GM12878 (cell line): ENCODE measurements around the gene NPBWR2. TPM values are rescaled to one million over a fixed set of nuclear protein-coding genes. Genes with fewer than 3 reads are reported as not detected.

Source experiments
- ATAC-seq: fragments of 200-7000 bp; cut with Tn5 transposase; 3 replicates; pipeline ENCODE4 v1.9.1; 2020; ENCODE audit warnings: mild to moderate bottlenecking, moderate library complexity
- BruUV-seq: library from RNA; stranded (reverse); fragments of 400-500 nt; replicated peaks from 2 replicates; lab custom pipeline; 2021; lab: Mats Ljungman, UMichigan
- CTCF ChIA-PET: fragments of 300-600 bp; sonication (Branson Sonifier 250); formaldehyde crosslinking; extraction: SDS; loops from one replicate; lab custom pipeline; 2021; ENCODE audit warnings: inconsistent platforms; lab: Yijun Ruan, JAX
- POLR2A ChIA-PET: fragments of 350-600 bp; formaldehyde crosslinking; extraction: SDS; loops from one replicate; lab custom pipeline; 2021; ENCODE audit warnings: inconsistent platforms; lab: Charles Lee
- RAD21 ChIA-PET: fragments of 300-600 bp; sonication (Branson Sonifier 250); formaldehyde crosslinking; loops from one replicate; lab custom pipeline; 2023; ENCODE audit warnings: antibody characterized with exemption; ENCODE audit not compliant: unreplicated experiment; lab: Charles Lee
- SMC1A ChIA-PET: fragments of 300-600 bp; sonication (Branson Sonifier 250); formaldehyde crosslinking; loops from one replicate; lab custom pipeline; 2023; ENCODE audit not compliant: unreplicated experiment, uncharacterized antibody; lab: Charles Lee
- DNase-seq: peaks from one replicate; pipeline ENCODE4 v3.0.0-alpha.2; 2011; ENCODE audit warnings: low read depth, low spot score
- FAIRE-seq: peaks from 3 replicates; lab custom pipeline; 2011; peaks lifted over from hg19 to GRCh38; lab: Jason Lieb, UNC
- H2AFZ ChIP-seq: 2 replicates; pipeline ENCODE4 v1.6.0; 2011; ENCODE audit warnings: low read depth, low read length, control low read depth; ENCODE audit not compliant: control insufficient read depth
- H3K27ac ChIP-seq: 2 replicates; pipeline ENCODE4 v1.5.1; 2011; ENCODE audit warnings: control low read depth; ENCODE audit not compliant: control insufficient read depth, insufficient read depth
- H3K27me3 ChIP-seq, 2 experiments: replicated peaks in 1 of 2; 2 replicates each; pipeline versions ENCODE4 v1.6.0 to v1.6.1; 2011; ENCODE audit warnings: low read length in 1 of 2; ENCODE audit not compliant: control insufficient read depth in 2 of 2, insufficient read depth in 2 of 2
- H3K36me3 ChIP-seq, 2 experiments: 2 replicates each; pipeline ENCODE4 v1.5.1; 2011; ENCODE audit warnings: low read length in 1 of 2; ENCODE audit not compliant: control insufficient read depth in 2 of 2, insufficient read depth in 2 of 2
- H3K4me1 ChIP-seq: 2 replicates; pipeline ENCODE4 v1.6.1; 2011; ENCODE audit warnings: mild to moderate bottlenecking, low read length, moderate library complexity, mixed read lengths; ENCODE audit not compliant: control insufficient read depth, insufficient read depth
- H3K4me2 ChIP-seq: 2 replicates; pipeline ENCODE4 v1.6.0; 2011; ENCODE audit warnings: control low read depth; ENCODE audit not compliant: control insufficient read depth, insufficient read depth
- H3K4me3 ChIP-seq: fragments of 200-600 bp; sonication (generic); 2 replicates; pipeline ENCODE4 v1.5.1; 2016
- H3K79me2 ChIP-seq: 2 replicates; pipeline ENCODE4 v1.6.0; 2011; ENCODE audit warnings: low read length; ENCODE audit not compliant: control insufficient read depth, insufficient read depth
- H3K9ac ChIP-seq: 2 replicates; pipeline ENCODE4 v1.8.0; 2011; ENCODE audit warnings: low read length, control low read depth, mixed read lengths; ENCODE audit not compliant: control insufficient read depth, insufficient read depth
- H3K9me3 ChIP-seq: replicated peaks from 3 replicates; pipeline ENCODE4 v1.5.1; 2011; ENCODE audit warnings: mild to moderate bottlenecking, low read length; ENCODE audit not compliant: control insufficient read depth, insufficient read depth
- H4K20me1 ChIP-seq: 2 replicates; pipeline ENCODE4 v1.6.0; 2011; ENCODE audit not compliant: control insufficient read depth, insufficient read depth
- CBX3 ChIP-seq: fragments of 200-600 bp; sonication (generic); IDR thresholded peaks from 2 replicates; pipeline ENCODE4 v1.6.1; 2016; ENCODE audit warnings: low read depth, borderline replicate concordance
- CEBPB ChIP-seq, 2 experiments: fragments of 150-350 bp in 1 of 2; IDR thresholded peaks; 2 replicates each; pipeline ENCODE4 v1.6.1; 2012 to 2014; ENCODE audit warnings: low read depth in 2 of 2, low read length in 2 of 2, borderline replicate concordance in 1 of 2, inconsistent platforms in 1 of 2
- MTA3 ChIP-seq: IDR thresholded peaks from 2 replicates; pipeline ENCODE4 v1.6.1; 2012; ENCODE audit warnings: low read length, inconsistent platforms, borderline replicate concordance
- NFIC ChIP-seq: IDR thresholded peaks from 2 replicates; pipeline ENCODE4 v1.6.1; 2012; ENCODE audit warnings: low read depth, mild to moderate bottlenecking, inconsistent platforms, low read length, moderate library complexity
- PAX5 ChIP-seq: IDR thresholded peaks from 2 replicates; pipeline ENCODE4 v1.6.1; 2011; ENCODE audit warnings: low read depth, low read length, borderline replicate concordance
- PML ChIP-seq: IDR thresholded peaks from 2 replicates; pipeline ENCODE4 v1.6.1; 2012; ENCODE audit warnings: low read length, inconsistent platforms
- POLR2AphosphoS2 ChIP-seq: IDR thresholded peaks from 2 replicates; pipeline ENCODE4 v1.6.1; 2011; ENCODE audit warnings: low read depth, mild to moderate bottlenecking, low read length, improper control_type of control experiment, moderate library complexity
- SUZ12 ChIP-seq: fragments of 200-600 bp; sonication (generic); IDR thresholded peaks from one replicate; pipeline ENCODE4 v1.6.1; 2018; ENCODE audit warnings: antibody characterized with exemption, mild to moderate bottlenecking; ENCODE audit not compliant: unreplicated experiment
- TCF12 ChIP-seq: IDR thresholded peaks from 2 replicates; pipeline ENCODE4 v1.6.1; 2011; ENCODE audit warnings: low read depth, mild to moderate bottlenecking, low read length
- TCF3 ChIP-seq: IDR thresholded peaks from 2 replicates; pipeline ENCODE4 v1.6.1; 2012; ENCODE audit warnings: low read depth, mild to moderate bottlenecking, low read length, borderline replicate concordance; ENCODE audit not compliant: insufficient read depth
- ZBED1 ChIP-seq: IDR thresholded peaks from 2 replicates; pipeline ENCODE4 v1.6.1; 2016; ENCODE audit warnings: borderline replicate concordance
- WGBS: methylation state at CpG from one replicate; pipeline ENCODE4 v1.1.6; 2016; ENCODE audit warnings: low lambda C conversion rate; ENCODE audit not compliant: insufficient replicate concordance, insufficient coverage; ENCODE audit errors: missing lambda C conversion rate; 5-methylcytosine and 5-hydroxymethylcytosine counted together
- in situ Hi-C: fragments of 300-500 bp; cut with MboI; formaldehyde crosslinking; loops from 9 replicates; pipeline ENCODE4 v1.14.3; 2018; ENCODE audit warnings: mixed read lengths
- intact Hi-C: fragments of 100-400 bp; cut with micrococcal nuclease; formaldehyde crosslinking; loops from one replicate; pipeline ENCODE4 v1.14.2; 2022; ENCODE audit not compliant: unreplicated experiment
- polyA plus RNA-seq, 11 experiments: library from polyadenylated mRNA; depleted of rRNA in 4 of 11; unstranded in 6 of 11; stranded (reverse) in 5 of 11; fragments of >200 nt; fragmentation: Nextera tagmentation in 4 of 11; fragmentation: Illumina TruSeq in 1 of 11; extraction: Ambion mirVana in 4 of 11; extraction: Trizol in 1 of 11; gene quantifications; 1 replicate in 1 of 11; 2 replicates in 10 of 11; pipeline versions ENCODE4 v1.2.1 to v1.2.3, GENCODE V29; 2011 to 2016; ENCODE audit warnings: inconsistent platforms in 2 of 11, missing spikeins in 2 of 11, low read depth in 1 of 11
- total RNA-seq, 4 experiments: library from RNA; depleted of rRNA in 3 of 4; stranded (reverse); fragments of >200 nt in 3 of 4; fragmentation: Illumina TruSeq in 1 of 4; extraction: Trizol in 1 of 4; gene quantifications; 2 replicates each; pipeline versions ENCODE4 v1.2.1 to v1.2.3, GENCODE V29; 2013 to 2021
- TF ChIP-seq, protein P1 (sequence below): fragments of 450-650 bp; conservative IDR thresholded peaks from 2 replicates; pipeline ENCODE4 v1.6.1; 2017; ENCODE audit warnings: mild to moderate bottlenecking, moderate library complexity
- TF ChIP-seq, protein P2 (sequence below): fragments of 450-650 bp; formaldehyde crosslinking; IDR thresholded peaks from 2 replicates; pipeline ENCODE4 v1.4.0; 2020; ENCODE audit warnings: mild to moderate bottlenecking, moderate library complexity
- TF ChIP-seq, protein P3 (sequence below): IDR thresholded peaks from 2 replicates; pipeline ENCODE4 v1.6.1; 2012; ENCODE audit warnings: low read length, inconsistent platforms
- TF ChIP-seq, protein P4 (sequence below): IDR thresholded peaks from 2 replicates; pipeline ENCODE4 v1.6.1; 2011; ENCODE audit warnings: borderline replicate concordance, low read depth, mild to moderate bottlenecking, moderate library complexity, mixed read lengths, low read length; ENCODE audit not compliant: insufficient read depth; ENCODE audit errors: extremely low read length

NPBWR2 gene
- total and polyA plus RNA-seq, 10 of the 15 experiments (the other 5 are each of a cell fraction or from before 2014, with no cell fraction given) = not detected

GRCh38 chr20:64138276-64138815 is 31.0 kb upstream of the NPBWR2 start:
- FAIRE-seq = no peak
- H4K20me1 ChIP-seq = no peaks in the 10 kb centered on the region
- no peak overlapping the region for H3K9ac ChIP-seq
- H3K27me3 ChIP-seq = peaks cover 1 to 4% of the 10 kb centered on the region in 2 experiments
- no peaks in the 10 kb centered on the region for H3K36me3 ChIP-seq
- H2AFZ ChIP-seq = no peak overlapping the region
- H3K4me3 ChIP-seq = no peak overlapping the region
- H3K9me3 ChIP-seq = no peaks in the 10 kb centered on the region
- 68% methylated on average over 18 of the region's 18 CpGs for WGBS
- no peaks in the 10 kb centered on the region for H3K79me2 ChIP-seq
- H3K4me2 ChIP-seq = no peak overlapping the region
- in situ Hi-C loops = no loop called here
- SMC1A ChIA-PET = interaction anchor here (0.5 to 1.2 kb wide), 2 partner anchors 17 to 157 kb away, joined by 3 read pairs; partner anchors contain the start of gene PRPF6
- ATAC-seq = no peak
- POLR2A ChIA-PET = interaction anchor here (0.6 kb wide), 1 partner anchor 1836 kb away, joined by 3 read pairs; the partner anchor contains the start of gene ADRM1
- no peak overlapping the region for H3K27ac ChIP-seq
- DNase-seq = no peak
- RAD21 ChIA-PET = interaction anchor here (0.5 kb wide), 1 partner anchor 347 kb away, joined by 3 read pairs; no protein-coding TSS in a partner anchor
- CTCF ChIA-PET = interaction anchor here (1.0 kb wide), 1 partner anchor 55 kb away, joined by 3 read pairs; no protein-coding TSS in a partner anchor
- no TSS peak for BruUV-seq
- intact Hi-C loops = no loop called here
- TF ChIP-seq PML (no peak), TCF3 (no peak), NFIC (no peak), CEBPB (IDR thresholded peaks at IDR 0.05; ENCODE audit: borderline replicate concordance in 1 of 2, low read depth in 2 of 2, low read length in 2 of 2) (no peak), MTA3 (no peak), PAX5 (no peak), TCF12 (no peak), ZBED1 (no peak), SUZ12 (no peak), CBX3 (no peak), POLR2AphosphoS2 (no peak)
- TF ChIP-seq, protein P1, sequence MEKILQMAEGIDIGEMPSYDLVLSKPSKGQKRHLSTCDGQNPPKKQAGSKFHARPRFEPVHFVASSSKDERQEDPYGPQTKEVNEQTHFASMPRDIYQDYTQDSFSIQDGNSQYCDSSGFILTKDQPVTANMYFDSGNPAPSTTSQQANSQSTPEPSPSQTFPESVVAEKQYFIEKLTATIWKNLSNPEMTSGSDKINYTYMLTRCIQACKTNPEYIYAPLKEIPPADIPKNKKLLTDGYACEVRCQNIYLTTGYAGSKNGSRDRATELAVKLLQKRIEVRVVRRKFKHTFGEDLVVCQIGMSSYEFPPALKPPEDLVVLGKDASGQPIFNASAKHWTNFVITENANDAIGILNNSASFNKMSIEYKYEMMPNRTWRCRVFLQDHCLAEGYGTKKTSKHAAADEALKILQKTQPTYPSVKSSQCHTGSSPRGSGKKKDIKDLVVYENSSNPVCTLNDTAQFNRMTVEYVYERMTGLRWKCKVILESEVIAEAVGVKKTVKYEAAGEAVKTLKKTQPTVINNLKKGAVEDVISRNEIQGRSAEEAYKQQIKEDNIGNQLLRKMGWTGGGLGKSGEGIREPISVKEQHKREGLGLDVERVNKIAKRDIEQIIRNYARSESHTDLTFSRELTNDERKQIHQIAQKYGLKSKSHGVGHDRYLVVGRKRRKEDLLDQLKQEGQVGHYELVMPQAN = no peak
- TF ChIP-seq, protein P2, sequence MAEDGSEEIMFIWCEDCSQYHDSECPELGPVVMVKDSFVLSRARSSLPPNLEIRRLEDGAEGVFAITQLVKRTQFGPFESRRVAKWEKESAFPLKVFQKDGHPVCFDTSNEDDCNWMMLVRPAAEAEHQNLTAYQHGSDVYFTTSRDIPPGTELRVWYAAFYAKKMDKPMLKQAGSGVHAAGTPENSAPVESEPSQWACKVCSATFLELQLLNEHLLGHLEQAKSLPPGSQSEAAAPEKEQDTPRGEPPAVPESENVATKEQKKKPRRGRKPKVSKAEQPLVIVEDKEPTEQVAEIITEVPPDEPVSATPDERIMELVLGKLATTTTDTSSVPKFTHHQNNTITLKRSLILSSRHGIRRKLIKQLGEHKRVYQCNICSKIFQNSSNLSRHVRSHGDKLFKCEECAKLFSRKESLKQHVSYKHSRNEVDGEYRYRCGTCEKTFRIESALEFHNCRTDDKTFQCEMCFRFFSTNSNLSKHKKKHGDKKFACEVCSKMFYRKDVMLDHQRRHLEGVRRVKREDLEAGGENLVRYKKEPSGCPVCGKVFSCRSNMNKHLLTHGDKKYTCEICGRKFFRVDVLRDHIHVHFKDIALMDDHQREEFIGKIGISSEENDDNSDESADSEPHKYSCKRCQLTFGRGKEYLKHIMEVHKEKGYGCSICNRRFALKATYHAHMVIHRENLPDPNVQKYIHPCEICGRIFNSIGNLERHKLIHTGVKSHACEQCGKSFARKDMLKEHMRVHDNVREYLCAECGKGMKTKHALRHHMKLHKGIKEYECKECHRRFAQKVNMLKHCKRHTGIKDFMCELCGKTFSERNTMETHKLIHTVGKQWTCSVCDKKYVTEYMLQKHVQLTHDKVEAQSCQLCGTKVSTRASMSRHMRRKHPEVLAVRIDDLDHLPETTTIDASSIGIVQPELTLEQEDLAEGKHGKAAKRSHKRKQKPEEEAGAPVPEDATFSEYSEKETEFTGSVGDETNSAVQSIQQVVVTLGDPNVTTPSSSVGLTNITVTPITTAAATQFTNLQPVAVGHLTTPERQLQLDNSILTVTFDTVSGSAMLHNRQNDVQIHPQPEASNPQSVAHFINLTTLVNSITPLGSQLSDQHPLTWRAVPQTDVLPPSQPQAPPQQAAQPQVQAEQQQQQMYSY (CRISPR knock-in tag) = no peak
- TF ChIP-seq, protein P3, sequence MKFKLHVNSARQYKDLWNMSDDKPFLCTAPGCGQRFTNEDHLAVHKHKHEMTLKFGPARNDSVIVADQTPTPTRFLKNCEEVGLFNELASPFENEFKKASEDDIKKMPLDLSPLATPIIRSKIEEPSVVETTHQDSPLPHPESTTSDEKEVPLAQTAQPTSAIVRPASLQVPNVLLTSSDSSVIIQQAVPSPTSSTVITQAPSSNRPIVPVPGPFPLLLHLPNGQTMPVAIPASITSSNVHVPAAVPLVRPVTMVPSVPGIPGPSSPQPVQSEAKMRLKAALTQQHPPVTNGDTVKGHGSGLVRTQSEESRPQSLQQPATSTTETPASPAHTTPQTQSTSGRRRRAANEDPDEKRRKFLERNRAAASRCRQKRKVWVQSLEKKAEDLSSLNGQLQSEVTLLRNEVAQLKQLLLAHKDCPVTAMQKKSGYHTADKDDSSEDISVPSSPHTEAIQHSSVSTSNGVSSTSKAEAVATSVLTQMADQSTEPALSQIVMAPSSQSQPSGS = no peak
- TF ChIP-seq, protein P4, sequence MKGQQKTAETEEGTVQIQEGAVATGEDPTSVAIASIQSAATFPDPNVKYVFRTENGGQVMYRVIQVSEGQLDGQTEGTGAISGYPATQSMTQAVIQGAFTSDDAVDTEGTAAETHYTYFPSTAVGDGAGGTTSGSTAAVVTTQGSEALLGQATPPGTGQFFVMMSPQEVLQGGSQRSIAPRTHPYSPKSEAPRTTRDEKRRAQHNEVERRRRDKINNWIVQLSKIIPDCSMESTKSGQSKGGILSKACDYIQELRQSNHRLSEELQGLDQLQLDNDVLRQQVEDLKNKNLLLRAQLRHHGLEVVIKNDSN = no peak
- H3K4me1 ChIP-seq = no peaks in the 10 kb centered on the region
